RWPE2 (cell line): ENCODE measurements around the gene ATP6V1B1.

ENCODE experiments used
- ATAC-seq: fragments of 200-7000 bp; cut with Tn5 transposase; 3 replicates; pipeline ENCODE4 v1.9.1; 2021; ENCODE audit warnings: low read depth
- DNase-seq: peaks from one replicate; pipeline ENCODE4 v3.0.0-alpha.2; 2020; ENCODE audit warnings: low spot score
- H3K27ac ChIP-seq: fragments of 450-650 bp; 2 replicates; pipeline ENCODE4 v1.5.1; 2017; ENCODE audit warnings: mild to moderate bottlenecking; ENCODE audit not compliant: poor library complexity, severe bottlenecking
- H3K27me3 ChIP-seq: fragments of 250-450 bp; sonication (Bioruptor Pico); 2 replicates; pipeline ENCODE4 v1.5.1; 2021; ENCODE audit warnings: mild to moderate bottlenecking, moderate library complexity; ENCODE audit not compliant: insufficient read depth, poor library complexity, severe bottlenecking
- H3K36me3 ChIP-seq: fragments of 250-450 bp; sonication (Bioruptor Pico); 2 replicates; pipeline ENCODE4 v1.5.1; 2020; ENCODE audit warnings: low read depth, mild to moderate bottlenecking, moderate library complexity
- H3K4me1 ChIP-seq: fragments of 250-450 bp; sonication (Bioruptor Pico); 2 replicates; pipeline ENCODE4 v1.5.1; 2021; ENCODE audit warnings: mild to moderate bottlenecking, moderate library complexity; ENCODE audit not compliant: insufficient read depth, poor library complexity, severe bottlenecking
- H3K4me3 ChIP-seq: fragments of 250-450 bp; sonication (Bioruptor Pico); 2 replicates; pipeline ENCODE4 v1.5.1; 2021; ENCODE audit warnings: mild to moderate bottlenecking, moderate library complexity; ENCODE audit not compliant: severe bottlenecking
- H3K9me3 ChIP-seq: fragments of 250-450 bp; sonication (Bioruptor Pico); 2 replicates; pipeline ENCODE4 v1.5.1; 2021; ENCODE audit warnings: mild to moderate bottlenecking, moderate library complexity; ENCODE audit not compliant: severe bottlenecking
- CTCF ChIP-seq: fragments of 450-650 bp; IDR thresholded peaks from one replicate; pipeline ENCODE4 v1.5.1; 2017; ENCODE audit warnings: mild to moderate bottlenecking, moderate library complexity; ENCODE audit not compliant: poor library complexity, severe bottlenecking

Gene ATP6V1B1

GRCh38 chr2:71003396-71003795, 67.7 kb downstream of the ATP6V1B1 start:
- H3K9me3 ChIP-seq: no peaks in the 10 kb centered on the region
- H3K27me3 ChIP-seq: no peaks in the 10 kb centered on the region
- H3K4me3 ChIP-seq: no peak overlapping the region
- no peak for ATAC-seq
- H3K4me1 ChIP-seq: no peaks in the 10 kb centered on the region
- TF ChIP-seq CTCF: no peak
- no peak for DNase-seq
- no peak overlapping the region for H3K27ac ChIP-seq
- H3K36me3 ChIP-seq: no peaks in the 10 kb centered on the region

GRCh38 chr2:71003966-71004755, 68.5 kb downstream of the ATP6V1B1 start:
- Histone ChIP-seq H3K9me3 (no peaks in the 10 kb centered on the region), H3K36me3 (no peaks in the 10 kb centered on the region), H3K27me3 (no peaks in the 10 kb centered on the region), H3K27ac (no peak overlapping the region), H3K4me1 (no peaks in the 10 kb centered on the region), H3K4me3 (no peak overlapping the region)
- TF ChIP-seq CTCF: no peak
- DNase-seq (no peak), ATAC-seq (no peak)

- TF ChIP-seq CTCF: no peak
- ATAC-seq: no peak
Observed at GRCh38 chr2:71004857-71005256, 69.2 kb downstream of the ATP6V1B1 start.

GRCh38 chr2:71005271-71006202, 69.8 kb downstream of the ATP6V1B1 start:
- H3K4me3 ChIP-seq: no peak overlapping the region
- H3K4me1 ChIP-seq: no peaks in the 10 kb centered on the region
- H3K9me3 ChIP-seq: no peaks in the 10 kb centered on the region
- DNase-seq (no peak), ATAC-seq (no peak)
- no peaks in the 10 kb centered on the region for H3K27me3 ChIP-seq
- H3K27ac ChIP-seq: no peak overlapping the region
- H3K36me3 ChIP-seq: no peaks in the 10 kb centered on the region
- no peak for TF ChIP-seq CTCF

More at GRCh38 chr2:71004857-71005256, 69.2 kb downstream of the ATP6V1B1 start:
- no peak for DNase-seq
- no peak overlapping the region for H3K4me3 ChIP-seq
- H3K27me3 ChIP-seq: no peaks in the 10 kb centered on the region
- H3K27ac ChIP-seq: no peak overlapping the region
- H3K9me3 ChIP-seq: no peaks in the 10 kb centered on the region
- H3K36me3 ChIP-seq: no peaks in the 10 kb centered on the region
- H3K4me1 ChIP-seq: no peaks in the 10 kb centered on the region
